Myocyte (in vitro differentiated cells): ENCODE results near the gene MRPS30. TPM values are rescaled to one million over a fixed set of nuclear protein-coding genes. Genes with fewer than 3 reads are reported as not detected.
"Not testable (repeated sequence)": the region's sequence is repeated elsewhere in the genome, so short reads cannot be mapped to it uniquely, and the experiment has no call there.

Experiments used
- DNase-seq: peaks from one replicate; pipeline ENCODE4 v3.0.0-alpha.2; 2012; ENCODE audit warnings: low read depth
- total RNA-seq: library from RNA; depleted of rRNA; stranded (reverse); fragments of >200 nt; gene quantifications from 2 replicates; pipeline ENCODE4 v1.2.3, GENCODE V29; 2014

Gene MRPS30
- total RNA-seq, 1 donor from 2014 or later = 71.3 TPM

DNA sequence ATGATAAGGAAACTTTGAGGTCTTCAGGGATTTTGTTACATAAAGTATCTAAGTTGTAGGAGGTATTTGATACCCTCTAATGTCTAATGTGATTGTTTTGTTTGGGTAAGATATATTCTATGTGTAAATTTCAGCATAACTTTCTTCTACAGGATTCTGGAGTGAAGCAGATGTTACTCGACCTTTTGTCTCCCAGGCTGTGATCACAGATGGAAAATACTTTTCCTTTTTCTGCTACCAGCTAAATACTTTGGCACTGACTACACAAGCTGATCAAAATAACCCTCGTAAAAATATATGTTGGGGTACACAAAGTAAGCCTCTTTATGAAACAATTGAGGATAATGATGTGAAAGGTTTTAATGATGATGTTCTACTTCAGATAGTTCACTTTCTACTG, 6.0 kb downstream of the MRPS30 start:
- no peak for DNase-seq

DNA sequence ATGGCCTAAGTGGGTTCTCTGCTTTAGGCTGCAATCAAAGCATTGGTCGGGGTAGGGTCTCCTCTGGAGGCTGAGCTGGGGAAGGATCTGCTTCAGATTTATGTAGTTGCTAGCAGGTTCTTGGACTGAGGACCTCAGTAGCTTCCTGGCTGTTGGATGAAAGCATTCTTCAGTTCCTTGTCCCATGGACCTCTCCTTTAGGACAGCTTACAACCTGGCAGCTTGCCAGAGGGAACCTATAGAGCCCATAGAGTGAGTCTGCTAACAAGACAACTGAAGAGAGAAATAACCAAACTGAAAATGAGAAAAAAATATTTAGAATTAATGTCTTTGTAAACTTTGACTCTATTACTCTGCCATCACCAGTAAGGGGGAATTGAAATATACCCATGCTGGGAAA, 12.4 kb downstream of the MRPS30 start:
- DNase-seq = no peak

DNA sequence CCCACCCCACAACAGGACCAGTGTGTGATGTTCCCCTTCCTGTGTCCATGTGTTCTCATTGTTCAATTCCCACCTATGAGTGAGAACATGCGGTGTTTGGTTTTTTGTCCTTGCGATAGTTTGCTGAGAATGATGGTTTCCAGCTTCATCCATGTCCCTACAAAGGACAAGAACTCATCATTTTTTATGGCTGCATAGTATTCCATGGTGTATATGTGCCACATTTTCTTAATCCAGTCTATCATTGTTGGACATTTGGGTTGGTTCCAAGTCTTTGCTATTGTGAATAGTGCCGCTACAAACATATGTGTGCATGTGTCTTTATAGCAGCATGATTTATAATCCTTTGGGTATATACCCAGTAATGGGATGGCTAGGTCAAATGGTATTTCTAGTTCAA, 15.9 kb downstream of the MRPS30 start:
- DNase-seq = not testable (repeated sequence)

- no peak for DNase-seq
Observed at GRCh38 chr5:44827681-44828080, 18.9 kb downstream of the MRPS30 start.

DNA sequence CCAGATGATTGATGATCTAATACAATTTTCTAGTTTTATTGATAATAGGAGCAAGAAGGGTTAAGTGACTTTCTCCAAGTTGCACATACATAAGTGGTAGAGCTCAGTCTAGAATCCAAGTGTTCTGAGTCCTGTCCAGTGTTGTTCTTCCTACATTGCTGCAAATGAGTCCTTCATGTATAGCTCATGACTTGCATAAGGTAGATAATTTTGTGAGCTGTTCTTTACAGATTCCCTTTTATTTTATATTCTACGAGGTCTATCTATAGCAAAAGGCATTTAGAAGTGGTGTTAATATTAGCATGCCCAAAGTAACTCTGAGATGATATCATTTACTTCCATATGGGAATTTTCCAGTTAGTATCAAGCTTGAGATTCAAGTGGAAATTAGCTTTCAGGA, 20.0 kb downstream of the MRPS30 start:
- DNase-seq = no peak

GRCh38 chr5:44830951-44831350, 22.2 kb downstream of the MRPS30 start:
- no peak for DNase-seq

DNA sequence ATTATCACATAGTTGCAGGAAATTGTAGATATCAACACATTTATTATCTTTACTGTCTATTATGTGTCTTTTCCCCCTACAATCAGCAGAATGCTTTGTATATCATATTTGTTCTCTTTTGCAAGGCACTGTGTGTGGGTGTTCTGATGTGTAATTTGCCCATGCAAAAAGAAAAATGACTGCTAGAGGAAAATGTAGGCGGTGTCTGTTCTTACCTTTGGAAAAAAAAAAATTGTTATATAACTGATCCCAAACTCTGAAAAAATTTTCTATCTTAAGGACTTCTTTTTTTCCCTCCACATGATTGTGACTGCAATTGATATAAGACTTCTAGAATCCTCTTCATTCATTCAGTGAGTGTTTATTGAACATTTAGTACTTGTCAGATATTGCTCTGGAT, 24.5 kb downstream of the MRPS30 start:
- DNase-seq = no peak

- no peak for DNase-seq
Observed at GRCh38 chr5:44835693-44836092, 26.9 kb downstream of the MRPS30 start.

DNA sequence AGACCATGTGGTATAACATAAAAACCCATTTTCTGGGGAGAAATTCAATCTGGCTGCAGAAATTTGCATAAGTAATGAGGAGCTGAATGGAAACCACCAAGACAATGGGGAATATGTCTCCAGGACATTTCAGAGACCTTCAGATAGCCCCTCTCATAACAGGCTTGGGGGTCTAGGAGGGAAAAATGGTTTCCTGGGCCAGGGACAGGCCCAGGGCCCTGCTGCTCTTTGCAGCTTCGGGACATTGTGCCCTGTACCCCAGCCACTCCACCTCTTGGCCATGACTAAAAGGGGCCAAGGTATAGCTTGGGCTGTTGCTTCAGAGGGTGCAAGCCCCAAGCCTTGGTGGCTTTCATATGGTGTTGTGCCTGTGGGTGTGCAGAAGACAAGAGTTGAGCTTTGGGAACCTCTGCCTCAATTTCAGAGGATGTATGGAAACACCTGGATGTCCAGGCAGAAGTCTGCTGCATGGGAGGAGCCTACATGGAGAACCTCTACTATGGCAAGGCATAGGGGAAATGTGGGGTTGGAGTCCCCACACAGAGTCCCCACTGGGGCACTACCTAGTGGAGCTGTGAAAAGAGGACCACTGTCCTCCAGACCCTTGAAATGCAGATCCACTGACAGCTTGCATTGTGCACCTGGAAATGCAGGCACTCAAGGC, 30.4 kb downstream of the MRPS30 start:
- DNase-seq = no peak

DNA sequence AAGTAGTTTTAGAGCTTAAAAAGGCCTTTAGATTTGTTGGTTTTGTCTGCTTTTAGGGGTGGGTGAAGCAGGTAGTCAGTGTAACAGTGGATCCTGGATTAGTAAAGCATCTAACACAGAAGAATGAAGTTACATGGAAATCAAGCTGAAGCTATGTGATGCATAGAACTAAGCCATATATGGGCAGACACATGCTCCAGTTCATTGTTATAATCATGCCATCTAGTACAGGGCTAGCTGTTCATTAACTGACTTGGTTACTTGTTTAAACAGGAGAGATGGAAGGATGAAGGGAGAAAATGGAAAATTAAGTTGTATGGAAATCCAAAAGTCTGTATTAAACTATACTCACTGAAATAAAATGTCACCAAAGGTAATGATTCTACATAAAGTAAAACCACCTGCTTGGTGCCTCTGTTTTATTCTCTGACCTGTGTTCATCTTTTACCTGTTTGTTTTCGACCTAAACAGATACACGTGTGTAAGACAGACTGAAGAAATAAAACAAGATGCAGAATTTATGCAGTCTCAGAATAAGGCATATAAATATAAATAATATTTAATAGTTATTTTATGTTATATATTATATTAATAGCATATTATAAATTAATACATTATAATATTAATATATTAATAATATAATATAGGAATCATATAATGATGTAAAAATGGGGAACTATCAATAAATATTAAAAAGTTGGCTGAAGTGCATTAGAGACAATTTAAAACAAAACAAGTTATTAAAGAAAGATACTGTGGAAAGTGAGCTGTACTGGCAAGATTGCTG, 33.9 kb downstream of the MRPS30 start:
- DNase-seq = no peak

GRCh38 chr5:44844744-44845143, 36.0 kb downstream of the MRPS30 start:
- no peak for DNase-seq

DNA sequence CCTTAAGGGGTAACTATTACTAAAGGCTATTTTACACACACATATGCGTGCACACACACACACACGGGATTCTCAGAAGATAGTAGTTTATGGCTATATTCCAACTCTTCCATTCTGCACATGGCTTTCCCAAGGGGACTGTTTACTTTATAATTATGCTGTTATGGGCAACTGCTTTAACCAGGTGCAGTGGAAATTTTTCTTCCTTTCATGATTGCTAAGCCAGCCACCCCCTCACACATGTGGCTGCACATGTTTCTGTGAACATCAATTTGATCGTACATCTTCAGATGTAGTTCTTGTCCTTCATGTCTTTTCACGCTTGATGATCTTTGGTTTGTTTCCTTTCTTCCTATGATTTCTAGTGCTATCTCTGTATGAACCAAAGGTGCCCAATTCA, 37.0 kb downstream of the MRPS30 start:
- no peak for DNase-seq

GRCh38 chr5:44847206-44847852, 38.6 kb downstream of the MRPS30 start:
- DNase-seq = no peak

GRCh38 chr5:44860267-44860666, 51.5 kb downstream of the MRPS30 start:
- DNase-seq = no peak

DNA sequence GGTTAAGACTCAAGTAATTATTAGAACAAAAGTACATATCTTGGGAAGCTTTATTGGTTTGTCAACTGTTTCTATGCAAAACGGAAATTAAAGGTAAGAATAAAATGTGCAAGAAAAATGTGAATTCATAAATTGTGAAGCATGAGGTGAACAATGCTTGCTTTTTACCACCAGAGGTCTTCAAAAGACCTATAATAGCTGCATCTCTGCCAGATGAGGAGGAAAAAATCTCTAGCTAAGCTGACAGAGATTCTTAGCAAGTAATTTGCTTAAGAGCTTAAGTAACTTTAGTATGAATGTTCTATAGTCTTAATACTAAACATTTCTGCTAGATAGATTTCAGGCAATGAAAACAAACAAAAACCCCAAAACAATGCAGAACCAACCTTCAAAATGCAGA, 54.1 kb downstream of the MRPS30 start:
- DNase-seq = no peak
